Prostate gland (tissue), 2 donors: ENCODE measurements around the gene GADD45G.

Experiments
- POLR2AphosphoS5 ChIP-seq: sonication (generic); formaldehyde crosslinking; IDR thresholded peaks from one replicate; pipeline ENCODE4 v1.6.1; 2017; ENCODE audit warnings: antibody characterized with exemption
- TF ChIP-seq, protein P1 (sequence below), 4 experiments: fragments of 200-600 bp in 2 of 4; fragments of 450-650 bp in 2 of 4; sonication (generic) in 2 of 4; IDR thresholded peaks; 1 replicate in 3 of 4; 2 replicates in 1 of 4; pipeline ENCODE4 v1.5.1; 2016 to 2019; ENCODE audit warnings: antibody characterized with exemption in 4 of 4, mild to moderate bottlenecking in 2 of 4, moderate library complexity in 2 of 4

DNA sequence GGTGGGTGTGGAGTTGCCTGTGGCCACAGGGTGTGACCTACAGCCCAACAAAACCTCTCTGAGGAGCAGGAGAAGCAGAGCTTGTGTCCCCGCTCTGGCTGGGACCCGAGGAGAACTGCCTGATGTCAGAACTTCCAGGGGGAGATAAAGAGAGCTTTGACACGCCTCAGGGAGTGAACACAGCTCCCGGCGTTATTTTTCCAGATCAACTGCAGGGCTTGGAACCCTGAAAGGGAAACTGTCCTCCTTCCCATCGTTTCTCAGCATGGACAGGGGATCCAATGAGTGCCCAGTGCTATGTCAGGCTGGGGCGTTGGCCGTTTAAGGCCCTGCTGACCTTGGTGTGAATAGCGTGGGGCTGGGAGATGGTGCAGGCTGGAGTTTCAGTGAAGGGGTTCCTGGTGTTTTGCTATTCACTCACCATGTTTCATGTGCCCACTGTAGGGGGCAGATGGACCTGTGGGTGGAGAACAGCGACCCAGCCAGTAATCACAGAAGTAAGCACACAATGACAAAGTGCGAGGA lies 22.0 kb downstream of the GADD45G start:
- TF ChIP-seq, protein P1, sequence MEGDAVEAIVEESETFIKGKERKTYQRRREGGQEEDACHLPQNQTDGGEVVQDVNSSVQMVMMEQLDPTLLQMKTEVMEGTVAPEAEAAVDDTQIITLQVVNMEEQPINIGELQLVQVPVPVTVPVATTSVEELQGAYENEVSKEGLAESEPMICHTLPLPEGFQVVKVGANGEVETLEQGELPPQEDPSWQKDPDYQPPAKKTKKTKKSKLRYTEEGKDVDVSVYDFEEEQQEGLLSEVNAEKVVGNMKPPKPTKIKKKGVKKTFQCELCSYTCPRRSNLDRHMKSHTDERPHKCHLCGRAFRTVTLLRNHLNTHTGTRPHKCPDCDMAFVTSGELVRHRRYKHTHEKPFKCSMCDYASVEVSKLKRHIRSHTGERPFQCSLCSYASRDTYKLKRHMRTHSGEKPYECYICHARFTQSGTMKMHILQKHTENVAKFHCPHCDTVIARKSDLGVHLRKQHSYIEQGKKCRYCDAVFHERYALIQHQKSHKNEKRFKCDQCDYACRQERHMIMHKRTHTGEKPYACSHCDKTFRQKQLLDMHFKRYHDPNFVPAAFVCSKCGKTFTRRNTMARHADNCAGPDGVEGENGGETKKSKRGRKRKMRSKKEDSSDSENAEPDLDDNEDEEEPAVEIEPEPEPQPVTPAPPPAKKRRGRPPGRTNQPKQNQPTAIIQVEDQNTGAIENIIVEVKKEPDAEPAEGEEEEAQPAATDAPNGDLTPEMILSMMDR (IDR thresholded peaks at IDR 0.05): no peak
- no peak for TF ChIP-seq POLR2AphosphoS5
